NCI-H128 (cell line): ENCODE data around the gene MARCHF6.
"Not testable (repeated sequence)": the region's sequence is repeated elsewhere in the genome, so short reads cannot be mapped to it uniquely, and the experiment has no call there.

ENCODE experiments used
- DNase-seq: peaks from one replicate; lab custom pipeline; 2025; ENCODE audit not compliant: unreplicated experiment; lab: John Stamatoyannopoulos, UW

MARCHF6 gene

DNA sequence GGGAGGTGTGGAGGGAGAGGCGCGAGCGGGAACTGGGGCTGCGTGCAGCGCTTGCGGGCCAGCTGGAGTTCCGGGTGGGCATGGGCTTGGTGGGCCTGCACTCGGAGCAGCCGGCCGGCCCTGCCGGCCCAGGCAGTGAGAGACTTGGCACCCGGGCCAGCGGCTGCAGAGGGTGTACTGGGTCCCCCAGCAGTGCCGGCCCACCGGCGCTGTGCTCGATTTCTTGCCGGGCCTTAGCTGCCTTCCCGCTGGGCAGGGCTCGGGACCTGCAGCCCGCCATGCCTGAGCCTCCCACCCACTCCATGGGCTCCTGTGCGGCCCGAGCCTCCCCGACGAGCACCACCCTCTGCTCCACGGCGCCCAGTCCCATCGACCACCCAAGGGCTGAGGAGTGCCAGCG is 21.7 kb downstream of the MARCHF6 start:
- DNase-seq, result not testable (repeated sequence)

DNA sequence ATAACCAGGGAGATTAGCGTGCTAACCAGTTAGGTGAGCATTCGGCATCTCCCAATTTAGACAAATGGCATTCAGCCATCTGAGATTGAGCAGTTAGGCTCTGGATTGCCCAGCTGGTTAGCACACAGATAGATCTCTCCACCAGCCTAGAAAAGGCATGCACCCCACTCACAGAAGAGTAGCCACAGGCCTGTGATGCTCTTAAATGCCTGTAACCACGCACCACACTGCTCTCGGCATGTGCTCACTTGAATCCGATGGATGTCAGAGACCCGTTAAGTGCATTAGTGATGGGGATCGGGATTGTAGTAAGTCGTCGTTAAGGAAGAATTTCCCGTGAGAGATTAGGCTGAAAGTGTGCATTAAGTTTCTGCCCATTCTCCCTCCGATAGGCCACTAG is 23.0 kb downstream of the MARCHF6 start:
- no peak for DNase-seq

DNA sequence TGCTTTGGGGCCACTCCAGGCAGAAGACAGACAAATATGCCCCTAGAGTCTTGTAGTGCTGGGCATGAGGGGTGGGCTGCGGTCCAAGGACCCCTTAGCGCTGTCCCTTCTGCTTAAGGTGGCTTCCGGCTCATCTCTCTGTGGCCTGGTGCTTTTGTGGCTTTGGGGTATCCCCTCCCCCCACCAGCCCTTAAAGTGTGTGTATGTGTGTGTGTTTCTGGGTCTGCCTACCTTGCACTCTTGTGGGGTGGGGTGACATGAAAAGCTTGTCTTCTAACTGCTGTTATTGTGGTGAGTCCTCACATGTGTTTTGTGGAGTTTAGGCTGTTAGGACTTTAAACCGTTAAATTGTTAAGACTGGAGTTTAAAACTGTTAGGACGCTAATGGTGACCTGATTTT is 23.6 kb downstream of the MARCHF6 start:
- no peak for DNase-seq

DNA sequence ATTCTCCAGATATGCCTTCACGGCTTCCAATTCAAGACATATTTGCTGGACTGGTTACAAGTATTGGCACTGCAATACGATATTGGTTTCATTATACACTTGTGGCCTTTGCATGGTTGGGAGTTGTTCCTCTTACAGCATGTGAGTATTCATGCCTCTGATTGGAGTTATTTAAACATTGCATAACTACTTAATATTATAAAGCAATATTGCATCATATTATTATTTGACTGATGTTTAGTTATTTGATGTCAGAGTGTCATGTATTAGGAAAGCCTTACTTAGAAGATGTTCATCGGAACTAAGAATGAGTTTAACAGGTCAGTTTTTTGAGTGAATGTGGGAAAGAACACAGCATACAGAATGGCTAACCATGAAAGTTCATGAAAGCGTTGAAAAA is 28.3 kb downstream of the MARCHF6 start:
- no peak for DNase-seq

DNA sequence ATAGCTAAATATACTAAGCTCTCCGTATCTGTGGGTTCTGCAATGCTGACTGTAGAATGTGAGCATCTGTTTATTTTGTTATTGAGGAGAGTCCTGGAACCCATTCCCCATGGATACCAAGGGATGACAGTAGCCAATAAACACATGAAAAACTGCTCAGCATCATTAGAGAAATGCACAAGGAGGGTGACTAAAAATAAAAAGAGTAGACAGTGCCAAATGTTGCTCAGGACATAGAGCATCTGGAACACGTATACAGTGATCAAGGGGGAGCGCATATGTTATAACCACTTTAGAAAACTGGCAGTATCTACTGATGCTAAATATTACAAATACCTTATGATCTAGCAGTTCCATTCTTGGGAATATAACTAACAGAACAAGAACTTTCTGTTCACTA is 31.0 kb downstream of the MARCHF6 start:
- no peak for DNase-seq

DNA sequence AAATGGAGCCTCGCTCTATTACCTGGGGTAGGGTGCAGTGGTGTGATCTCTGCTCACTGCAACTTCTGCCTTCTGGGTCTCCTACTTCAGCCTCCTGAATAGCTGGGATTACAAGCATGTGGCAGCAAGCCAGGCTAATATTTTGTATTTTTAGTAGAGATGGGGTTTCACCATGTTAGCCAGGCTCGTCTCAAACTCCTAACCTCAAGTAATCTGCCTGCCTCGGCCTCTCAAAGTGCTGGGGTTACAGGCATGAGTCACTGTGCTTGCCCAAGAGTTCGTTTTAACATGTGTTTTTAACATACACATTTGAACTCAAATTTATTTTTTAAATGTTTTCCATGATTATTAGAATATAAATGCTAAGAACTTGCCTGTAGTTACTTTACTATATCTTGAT is 34.2 kb downstream of the MARCHF6 start:
- DNase-seq, result no peak

DNA sequence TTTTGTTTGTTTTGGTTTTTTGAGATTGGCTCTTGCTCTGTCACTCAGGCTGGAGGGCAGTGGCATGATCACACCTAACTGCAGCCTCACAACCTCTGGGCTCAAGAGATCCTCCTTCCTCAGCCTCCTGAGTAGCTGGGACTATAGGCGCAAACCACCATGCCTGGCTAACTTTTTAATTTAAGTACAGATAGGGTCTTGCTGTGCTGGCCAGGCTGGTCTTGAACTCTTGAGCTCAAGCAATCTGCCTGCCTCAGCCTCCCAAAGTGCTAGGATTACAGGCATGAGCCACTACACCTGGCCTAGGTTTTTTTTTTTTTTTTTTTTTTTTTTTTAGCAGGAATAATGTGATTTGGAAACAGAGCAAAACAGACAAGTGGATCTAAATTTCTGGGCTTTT is 37.6 kb downstream of the MARCHF6 start:
- no peak for DNase-seq

DNA sequence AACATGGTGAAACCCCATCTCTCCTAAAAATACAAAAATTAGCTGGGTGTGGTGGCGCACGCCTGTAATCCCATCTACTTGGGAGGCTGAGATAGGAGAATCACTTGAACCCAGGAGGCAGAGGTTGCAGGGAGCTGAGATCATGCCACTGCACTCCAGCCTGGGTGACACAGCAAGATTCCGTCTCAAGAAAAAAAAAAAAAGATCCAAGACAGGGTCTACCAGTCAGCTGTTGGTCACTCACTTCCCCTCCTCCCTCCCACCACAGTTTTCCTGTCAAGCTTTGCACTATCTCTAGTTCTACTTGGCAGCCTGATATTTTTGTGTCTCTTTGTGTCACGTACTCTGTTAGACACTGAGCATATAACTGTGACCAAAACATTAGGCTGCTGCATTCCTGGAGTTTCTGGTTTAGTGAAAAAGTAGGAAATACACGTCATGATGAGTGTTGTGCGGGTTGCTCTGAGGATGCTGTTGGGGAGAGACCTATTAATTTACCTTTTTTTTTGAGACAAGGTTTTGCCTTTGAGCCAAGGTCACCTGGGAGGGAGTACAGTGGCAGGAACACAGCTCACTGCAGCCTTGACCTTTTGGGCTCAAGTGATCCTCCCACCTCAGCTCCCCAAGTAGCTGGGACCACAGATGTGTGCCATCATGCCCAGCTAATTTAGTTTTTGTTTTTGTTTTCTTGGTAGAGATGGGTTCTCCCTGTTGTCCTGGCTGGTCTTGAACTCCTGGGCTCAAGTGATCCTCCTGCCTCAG is 39.3 kb downstream of the MARCHF6 start:
- DNase-seq, result not testable (repeated sequence)

DNA sequence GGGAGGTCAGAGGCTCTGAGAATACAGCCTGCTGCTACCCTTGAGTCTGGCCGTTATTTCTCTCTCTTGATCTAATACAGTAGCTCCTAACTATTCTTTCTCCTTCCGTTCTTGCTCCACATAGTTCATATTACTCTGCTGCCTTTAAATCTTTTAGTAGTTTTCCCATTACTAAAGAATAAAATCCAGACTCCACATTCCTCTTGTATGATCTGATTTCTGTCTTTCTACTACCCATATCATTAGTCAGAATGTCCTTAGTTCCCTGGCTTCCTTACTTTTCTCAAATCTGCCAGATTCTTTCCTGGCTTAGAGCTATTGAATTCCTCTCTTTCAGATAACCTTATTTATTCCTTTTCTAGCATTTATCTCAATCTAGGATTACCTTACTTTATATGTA is 40.0 kb downstream of the MARCHF6 start:
- DNase-seq, result no peak

DNA sequence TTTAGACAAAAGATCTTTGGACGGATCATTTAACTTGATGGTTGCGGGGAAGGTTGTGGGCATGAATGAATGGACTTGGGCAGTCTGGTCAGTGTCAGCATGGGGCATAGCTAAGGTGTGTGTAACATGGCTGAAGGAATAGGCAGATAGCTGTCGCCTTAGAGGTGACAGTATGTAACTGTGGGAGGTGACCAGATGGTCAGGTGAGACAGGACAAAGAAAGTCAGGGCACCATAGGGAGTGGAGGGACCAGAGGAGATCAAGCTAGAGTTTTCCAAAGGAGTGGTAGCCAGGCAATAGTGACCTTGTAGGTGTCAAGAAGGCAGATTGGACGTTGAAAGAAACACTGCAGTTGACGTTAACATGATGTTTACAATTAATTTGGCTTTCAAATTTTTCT is 43.1 kb downstream of the MARCHF6 start:
- no peak for DNase-seq

DNA sequence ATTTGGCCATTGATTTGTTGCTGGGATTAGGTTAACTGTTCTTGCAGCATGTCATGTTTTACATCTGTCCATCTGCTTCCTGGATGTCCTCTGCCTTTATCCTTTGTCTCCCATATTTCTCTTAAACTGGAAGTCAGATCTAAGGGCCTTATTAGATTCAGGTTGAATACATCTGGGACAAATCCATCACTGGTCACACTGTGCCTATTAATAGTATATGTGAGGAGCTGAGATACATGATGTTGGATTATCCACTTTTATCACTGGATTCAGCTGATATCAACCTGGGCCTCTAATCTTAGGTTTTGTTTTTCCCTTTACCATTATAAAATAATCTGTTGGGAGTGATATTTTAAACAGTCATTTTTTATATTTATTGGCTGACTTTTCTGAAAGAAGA is 46.3 kb downstream of the MARCHF6 start:
- no peak for DNase-seq

DNA sequence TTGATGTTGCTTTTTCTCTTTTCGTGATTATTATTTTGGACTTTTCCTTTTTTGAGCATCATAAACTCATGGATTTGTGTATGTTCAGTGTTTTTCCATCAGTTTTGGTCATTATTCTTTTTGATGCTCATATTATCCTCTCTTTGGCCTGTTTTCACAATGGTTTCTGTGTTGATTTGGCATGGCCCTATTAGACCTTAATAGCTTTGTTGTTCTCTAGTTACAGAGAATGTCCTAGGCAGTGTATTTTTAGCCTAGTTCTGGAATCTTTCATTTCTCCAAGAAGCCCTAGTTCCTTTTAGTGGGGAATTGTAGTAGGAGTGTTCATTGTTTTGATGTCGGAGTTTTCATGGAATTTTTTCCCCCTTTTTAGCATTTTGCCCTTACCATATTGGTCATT is 46.9 kb downstream of the MARCHF6 start:
- no peak for DNase-seq

DNA sequence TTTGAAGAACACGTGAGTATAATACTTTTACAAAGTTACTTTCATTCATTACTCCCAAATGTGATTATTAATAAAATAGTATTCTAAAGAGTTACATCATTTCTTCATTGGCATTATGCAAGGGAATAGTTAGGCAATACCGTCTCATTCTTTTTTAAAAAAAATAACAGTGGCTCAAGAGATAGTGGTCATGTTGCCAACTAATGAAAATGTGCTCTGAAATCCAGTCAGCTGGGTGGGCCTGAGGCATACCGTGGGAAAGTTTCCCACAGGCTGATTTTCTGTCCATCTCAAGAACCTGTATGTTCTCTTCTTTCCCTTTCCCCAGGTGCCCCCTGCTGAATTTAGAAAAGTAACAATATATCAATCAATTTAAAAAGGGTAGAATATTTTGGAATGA is 47.3 kb downstream of the MARCHF6 start:
- DNase-seq, result no peak

DNA sequence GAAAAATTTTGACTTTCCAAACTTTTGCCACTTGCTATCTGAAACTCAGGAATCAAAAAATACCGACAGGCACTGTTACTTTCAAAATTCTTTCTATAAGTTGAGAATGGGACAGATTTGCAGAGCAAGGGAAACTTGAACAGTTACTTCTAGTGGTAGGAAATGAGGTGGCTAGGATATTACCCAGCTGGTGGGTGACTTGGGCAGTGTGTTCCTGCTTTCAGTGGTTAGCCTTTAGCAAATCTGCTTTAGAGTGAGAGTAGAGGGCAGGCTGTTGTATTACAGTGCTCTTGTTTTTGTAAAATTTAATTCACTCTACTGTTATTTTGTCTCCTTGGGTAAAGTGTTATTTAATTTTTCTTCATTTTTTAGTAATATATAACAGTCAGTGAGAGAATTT is 48.0 kb downstream of the MARCHF6 start:
- no peak for DNase-seq
